Adipose tissue (tissue), 3 donors: ENCODE data around the gene PTPRO. TPM values are rescaled to one million over a fixed set of nuclear protein-coding genes. Genes with fewer than 3 reads are reported as not detected.

Experiments
- H3K27ac ChIP-seq: one replicate; pipeline ENCODE4 v1.5.1; 2013; ENCODE audit warnings: low read depth, low read length
- WGBS, 3 donors: extraction: QIAGEN DNeasy Blood & Tissue Kit; methylation state at CpG; one replicate each; pipeline ENCODE4 v1.1.7; 2013; 5-methylcytosine and 5-hydroxymethylcytosine counted together
- polyA plus RNA-seq, 3 donors: library from polyadenylated mRNA; stranded (reverse); fragments of 200-250 nt; gene quantifications; one replicate each; pipeline ENCODE4 v1.2.3, GENCODE V29; 2013
- donor health status: healthy with polysubstance abuse.
- donor health status: Bipolar disorder and iron deficiency.
- donor health status: healthy.

PTPRO gene
- polyA plus RNA-seq, 3 donors = 0.31 to 0.98 (median 0.45) TPM

GRCh38 chr12:15427913-15428312, 105.6 kb downstream of the PTPRO start:
- no peak overlapping the region for H3K27ac ChIP-seq
- WGBS, 3 donors = 84 to 88% (median 87%) methylated on average over 2 of the region's 2 CpGs

- WGBS, 3 donors = 53 to 62% (median 54%) methylated on average over 2 of the region's 2 CpGs
- H3K27ac ChIP-seq = no peak overlapping the region
Measured at GRCh38 chr12:15428632-15429031, 106.3 kb downstream of the PTPRO start.

GRCh38 chr12:15429262-15429661, 107.0 kb downstream of the PTPRO start:
- WGBS, 3 donors = 84 to 90% (median 88%) methylated on average over 1 of the region's 1 CpG

GRCh38 chr12:15435597-15435996, 113.3 kb downstream of the PTPRO start:
- WGBS, 3 donors = 91 to 96% (median 93%) methylated on average over 2 of the region's 2 CpGs
- no peak overlapping the region for H3K27ac ChIP-seq

More at GRCh38 chr12:15429262-15429661, 107.0 kb downstream of the PTPRO start:
- H3K27ac ChIP-seq = no peak overlapping the region

GRCh38 chr12:15439459-15439858, 117.2 kb downstream of the PTPRO start:
- 83 to 94% (median 94%) methylated on average over 9 of the region's 9 CpGs for WGBS, 3 donors
- no peak overlapping the region for H3K27ac ChIP-seq

GRCh38 chr12:15443050-15443449, 120.7 kb downstream of the PTPRO start:
- 87 to 95% (median 92%) methylated on average over 3 of the region's 3 CpGs for WGBS, 3 donors
- no peak overlapping the region for H3K27ac ChIP-seq

GRCh38 chr12:15443611-15444010, 121.3 kb downstream of the PTPRO start:
- no peak overlapping the region for H3K27ac ChIP-seq
- 70 to 72% (median 70%) methylated on average over 4 of the region's 4 CpGs for WGBS, 3 donors

- H3K27ac ChIP-seq = no peak overlapping the region
- 88 to 95% (median 93%) methylated on average over 4 of the region's 4 CpGs for WGBS, 3 donors
Measured at GRCh38 chr12:15444523-15444922, 122.2 kb downstream of the PTPRO start.

- 71 to 75% (median 74%) methylated on average over 4 of the region's 4 CpGs for WGBS, 3 donors
- H3K27ac ChIP-seq = no peak overlapping the region
Measured at GRCh38 chr12:15446807-15447206, 124.5 kb downstream of the PTPRO start.

- H3K27ac ChIP-seq = no peak overlapping the region
- 40 to 49% (median 41%) methylated on average over 1 of the region's 1 CpG for WGBS, 3 donors
Measured at GRCh38 chr12:15453613-15454012, 131.3 kb downstream of the PTPRO start.

GRCh38 chr12:15458008-15458407, 135.7 kb downstream of the PTPRO start:
- 76 to 92% (median 90%) methylated on average over 1 of the region's 1 CpG for WGBS, 3 donors

GRCh38 chr12:15468911-15469310, 146.6 kb downstream of the PTPRO start:
- WGBS, 3 donors = 37 to 76% (median 65%) methylated on average over 2 of the region's 2 CpGs
- H3K27ac ChIP-seq = no peak overlapping the region

More at GRCh38 chr12:15458008-15458407, 135.7 kb downstream of the PTPRO start:
- no peak overlapping the region for H3K27ac ChIP-seq

GRCh38 chr12:15469356-15469755, 147.0 kb downstream of the PTPRO start:
- no peak overlapping the region for H3K27ac ChIP-seq
- 52 to 73% (median 67%) methylated on average over 4 of the region's 4 CpGs for WGBS, 3 donors

GRCh38 chr12:15472036-15472435, 149.7 kb downstream of the PTPRO start:
- WGBS, 3 donors = 37 to 74% (median 53%) methylated on average over 2 of the region's 2 CpGs
- H3K27ac ChIP-seq = no peak overlapping the region

- 76 to 86% (median 79%) methylated on average over 6 of the region's 6 CpGs for WGBS, 3 donors
- no peak overlapping the region for H3K27ac ChIP-seq
Measured at GRCh38 chr12:15474766-15475165, 152.5 kb downstream of the PTPRO start.

GRCh38 chr12:15477761-15478160, 155.5 kb downstream of the PTPRO start:
- WGBS, 3 donors = 79 to 90% (median 85%) methylated on average over 1 of the region's 1 CpG
- no peak overlapping the region for H3K27ac ChIP-seq

GRCh38 chr12:15481846-15482245, 159.5 kb downstream of the PTPRO start:
- 62 to 77% (median 63%) methylated on average over 2 of the region's 2 CpGs for WGBS, 3 donors

GRCh38 chr12:15485466-15485865, 163.2 kb downstream of the PTPRO start:
- no peak overlapping the region for H3K27ac ChIP-seq
- 84 to 88% (median 87%) methylated on average over 3 of the region's 3 CpGs for WGBS, 3 donors

More at GRCh38 chr12:15481846-15482245, 159.5 kb downstream of the PTPRO start:
- H3K27ac ChIP-seq = no peak overlapping the region

- no peak overlapping the region for H3K27ac ChIP-seq
Measured at GRCh38 chr12:15486859-15487258, 164.6 kb downstream of the PTPRO start.

GRCh38 chr12:15488481-15488880, 166.2 kb downstream of the PTPRO start:
- H3K27ac ChIP-seq = no peak overlapping the region

More at GRCh38 chr12:15486859-15487258, 164.6 kb downstream of the PTPRO start:
- WGBS, 3 donors = 82 to 88% (median 86%) methylated on average over 6 of the region's 6 CpGs
